ENCODE data around the gene DTNB.

DNA sequence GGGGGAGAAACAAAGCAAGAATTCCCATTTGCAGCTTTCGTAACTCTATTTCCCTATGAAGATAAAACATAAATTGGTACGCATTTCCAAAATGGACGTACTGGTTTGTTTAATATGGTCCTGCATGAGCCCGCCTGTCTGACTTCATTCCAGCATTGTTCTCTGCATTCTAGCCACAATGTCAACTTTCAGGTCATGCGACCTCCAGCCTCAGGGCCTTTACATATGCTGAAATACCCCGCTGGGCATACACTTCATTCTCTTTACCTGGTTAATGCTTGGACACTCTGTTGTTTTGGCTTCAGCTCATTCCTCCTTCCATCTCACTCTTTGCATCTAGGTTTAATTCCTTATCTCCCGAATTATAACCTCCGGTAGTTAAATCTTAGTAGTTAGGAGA is 227.9 kb downstream of the DTNB start:
- TF ChIP-seq ZIC2 (tag by site-specific recombination; IDR thresholded peaks at IDR 0.05) (no peak), ZNF670 (tag by site-specific recombination; IDR thresholded peaks at IDR 0.05; ENCODE audit: low read depth) (no peak), ZNF610 (tag by site-specific recombination; IDR thresholded peaks at IDR 0.05; ENCODE audit: borderline replicate concordance) (no peak)
- TF ChIP-seq, protein P1, sequence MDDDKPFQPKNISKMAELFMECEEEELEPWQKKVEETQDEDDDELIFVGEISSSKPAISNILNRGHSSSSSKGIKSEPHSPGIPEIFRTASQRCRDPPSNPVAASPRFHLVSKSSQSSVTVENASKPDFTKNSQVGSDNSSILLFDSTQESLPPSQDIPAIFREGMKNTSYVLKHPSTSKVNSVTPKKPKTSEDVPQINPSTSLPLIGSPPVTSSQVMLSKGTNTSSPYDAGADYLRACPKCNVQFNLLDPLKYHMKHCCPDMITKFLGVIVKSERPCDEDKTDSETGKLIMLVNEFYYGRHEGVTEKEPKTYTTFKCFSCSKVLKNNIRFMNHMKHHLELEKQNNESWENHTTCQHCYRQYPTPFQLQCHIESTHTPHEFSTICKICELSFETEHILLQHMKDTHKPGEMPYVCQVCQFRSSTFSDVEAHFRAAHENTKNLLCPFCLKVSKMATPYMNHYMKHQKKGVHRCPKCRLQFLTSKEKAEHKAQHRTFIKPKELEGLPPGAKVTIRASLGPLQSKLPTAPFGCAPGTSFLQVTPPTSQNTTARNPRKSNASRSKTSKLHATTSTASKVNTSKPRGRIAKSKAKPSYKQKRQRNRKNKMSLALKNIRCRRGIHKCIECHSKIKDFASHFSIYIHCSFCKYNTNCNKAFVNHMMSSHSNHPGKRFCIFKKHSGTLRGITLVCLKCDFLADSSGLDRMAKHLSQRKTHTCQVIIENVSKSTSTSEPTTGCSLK (tag by site-specific recombination; IDR thresholded peaks at IDR 0.05) = no peak
